WTC11 (cell line): ENCODE measurements around the gene MUC4. TPM values are rescaled to one million over a fixed set of nuclear protein-coding genes. Genes with fewer than 3 reads are reported as not detected.
A peak's percentile ranks its signal among the peaks of the same experiment; 100 is the strongest.

Source experiments
- ATAC-seq: fragments of 200-7000 bp; cut with Tn5 transposase; 2 replicates; pipeline ENCODE4 v1.10.0; 2021; ENCODE audit warnings: mild to moderate bottlenecking, moderate library complexity
- CTCF ChIA-PET: fragments of 300-600 bp; sonication (Branson Sonifier 250); formaldehyde crosslinking; loops from one replicate; lab custom pipeline; 2021; ENCODE audit warnings: antibody characterized with exemption; lab: Charles Lee
- POLR2A ChIA-PET: fragments of 350-600 bp; sonication (Branson Sonifier 250); formaldehyde crosslinking; loops from one replicate; lab custom pipeline; 2021; ENCODE audit warnings: antibody characterized with exemption; lab: Charles Lee
- DNase-seq: peaks from one replicate; pipeline ENCODE4 v3.0.0; 2021; ENCODE audit warnings: low spot score
- H3K27ac Mint-ChIP-seq: 2 replicates; pipeline ENCODE4 v1.8.0; 2021; ENCODE audit warnings: mixed read lengths
- H3K27me3 Mint-ChIP-seq: 2 replicates; pipeline ENCODE4 v1.8.0; 2021; ENCODE audit warnings: low read depth, mild to moderate bottlenecking, moderate library complexity, mixed read lengths
- H3K36me3 Mint-ChIP-seq: 2 replicates; pipeline ENCODE4 v1.8.0; 2021; ENCODE audit warnings: mixed read lengths
- H3K4me1 Mint-ChIP-seq: 2 replicates; pipeline ENCODE4 v1.8.0; 2022; ENCODE audit warnings: mixed read lengths
- H3K4me3 Mint-ChIP-seq: 2 replicates; pipeline ENCODE4 v1.8.0; 2021; ENCODE audit warnings: mild to moderate bottlenecking, moderate library complexity, mixed read lengths
- H3K9me3 Mint-ChIP-seq: 2 replicates; pipeline ENCODE4 v1.8.0; 2021; ENCODE audit warnings: mixed read lengths
- CREB1 ChIP-seq: sonication (generic); formaldehyde crosslinking; IDR thresholded peaks from 2 replicates; pipeline ENCODE4 v1.8.0; 2023; ENCODE audit warnings: mild to moderate bottlenecking, missing genetic modification reagents
- CREM ChIP-seq: sonication (generic); formaldehyde crosslinking; IDR thresholded peaks from 2 replicates; pipeline ENCODE4 v1.8.1; 2022; ENCODE audit warnings: mild to moderate bottlenecking, missing genetic modification reagents, moderate library complexity
- E2F1 ChIP-seq: sonication (generic); formaldehyde crosslinking; IDR thresholded peaks from 2 replicates; pipeline ENCODE4 v1.8.0; 2022; ENCODE audit warnings: mild to moderate bottlenecking, missing genetic modification reagents
- ELF4 ChIP-seq: sonication (generic); formaldehyde crosslinking; IDR thresholded peaks from 2 replicates; pipeline ENCODE4 v1.8.1; 2022; ENCODE audit warnings: low read depth, mild to moderate bottlenecking, moderate library complexity, missing genetic modification reagents
- FOXP4 ChIP-seq: sonication (generic); formaldehyde crosslinking; IDR thresholded peaks from 2 replicates; pipeline ENCODE4 v1.8.0; 2022; ENCODE audit warnings: mild to moderate bottlenecking, missing genetic modification reagents
- GABPB1 ChIP-seq: sonication (generic); formaldehyde crosslinking; IDR thresholded peaks from 2 replicates; pipeline ENCODE4 v1.8.1; 2023; ENCODE audit warnings: mild to moderate bottlenecking, missing genetic modification reagents
- MXD4 ChIP-seq: fragments of 250-450 bp; sonication (Bioruptor Pico); IDR thresholded peaks from 2 replicates; pipeline ENCODE4 v1.8.0; 2021; ENCODE audit warnings: mild to moderate bottlenecking, moderate library complexity, borderline replicate concordance
- NFATC4 ChIP-seq: fragments of 250-450 bp; sonication (Bioruptor Pico); IDR thresholded peaks from 2 replicates; pipeline ENCODE4 v1.9.0; 2021; ENCODE audit warnings: mild to moderate bottlenecking
- OVOL2 ChIP-seq: fragments of 250-450 bp; sonication (Bioruptor Pico); IDR thresholded peaks from 2 replicates; pipeline ENCODE4 v1.9.0; 2021; ENCODE audit warnings: mild to moderate bottlenecking, borderline replicate concordance
- PRRX2 ChIP-seq: fragments of 250-450 bp; sonication (Bioruptor Pico); IDR thresholded peaks from 2 replicates; pipeline ENCODE4 v1.8.0; 2021; ENCODE audit warnings: mild to moderate bottlenecking
- RELA ChIP-seq: sonication (generic); formaldehyde crosslinking; IDR thresholded peaks from 2 replicates; pipeline ENCODE4 v1.8.1; 2022; ENCODE audit warnings: missing genetic modification reagents, mild to moderate bottlenecking, borderline replicate concordance
- SMAD3 ChIP-seq: sonication (generic); formaldehyde crosslinking; IDR thresholded peaks from 2 replicates; pipeline ENCODE4 v1.8.0; 2022; ENCODE audit warnings: missing genetic modification reagents, mild to moderate bottlenecking, borderline replicate concordance
- SMAD4 ChIP-seq: sonication (generic); formaldehyde crosslinking; IDR thresholded peaks from 2 replicates; pipeline ENCODE4 v1.8.0; 2022; ENCODE audit warnings: mild to moderate bottlenecking, missing genetic modification reagents
- SOX15 ChIP-seq: fragments of 250-450 bp; sonication (Bioruptor Pico); IDR thresholded peaks from 2 replicates; pipeline ENCODE4 v1.9.0; 2021; ENCODE audit warnings: mild to moderate bottlenecking
- SP1 ChIP-seq: sonication (generic); formaldehyde crosslinking; conservative IDR thresholded peaks from 2 replicates; pipeline ENCODE4 v1.8.1; 2022; ENCODE audit warnings: missing genetic modification reagents
- USF1 ChIP-seq: sonication (generic); formaldehyde crosslinking; IDR thresholded peaks from 2 replicates; pipeline ENCODE4 v1.8.0; 2022; ENCODE audit warnings: mild to moderate bottlenecking, missing genetic modification reagents
- ZNF121 ChIP-seq: sonication (generic); formaldehyde crosslinking; IDR thresholded peaks from 2 replicates; pipeline ENCODE4 v1.8.0; 2023; ENCODE audit warnings: missing genetic modification reagents
- ZNF138 ChIP-seq: sonication (generic); formaldehyde crosslinking; conservative IDR thresholded peaks from 2 replicates; pipeline ENCODE4 v1.8.1; 2022; ENCODE audit warnings: mild to moderate bottlenecking, moderate library complexity, missing genetic modification reagents
- ZNF232 ChIP-seq: sonication (generic); formaldehyde crosslinking; IDR thresholded peaks from 2 replicates; pipeline ENCODE4 v1.8.0; 2022; ENCODE audit warnings: mild to moderate bottlenecking, missing genetic modification reagents
- ZNF512 ChIP-seq: sonication (generic); formaldehyde crosslinking; IDR thresholded peaks from 2 replicates; pipeline ENCODE4 v1.8.1; 2022; ENCODE audit warnings: missing genetic modification reagents, borderline replicate concordance
- ZNF532 ChIP-seq: fragments of 250-450 bp; sonication (Bioruptor Pico); IDR thresholded peaks from 2 replicates; pipeline ENCODE4 v1.9.0; 2021; ENCODE audit warnings: mild to moderate bottlenecking, borderline replicate concordance
- ZNF671 ChIP-seq: fragments of 250-450 bp; sonication (Bioruptor Pico); IDR thresholded peaks from 2 replicates; pipeline ENCODE4 v1.8.0; 2021; ENCODE audit warnings: mild to moderate bottlenecking
- total RNA-seq: library from RNA; stranded (reverse); gene quantifications from 3 replicates; pipeline ENCODE4 v1.2.3, GENCODE V29; 2021

The MUC4 gene
- total RNA-seq, 1 experiment from 2014 or later: 2.1 TPM

- ChIA-PET POLR2A (no interaction called here), CTCF (interaction anchor here (0.7 to 8.2 kb wide), 3 partner anchors 9 to 106 kb away, joined by 3 to 167 read pairs (median 7); no protein-coding TSS in a partner anchor)
- Mint-ChIP-seq H3K27me3 (0 out of 2 replicates have a peak, but pooled peaks cover 4% of the 10 kb centered on the region), H3K36me3 (no peaks in the 10 kb centered on the region), H3K4me1 (peaks cover 10% of the 10 kb centered on the region), H3K9me3 (no peaks in the 10 kb centered on the region), H3K4me3 (no peak overlapping the region), H3K27ac (no peak overlapping the region)
- no peak for TF ChIP-seq ZNF532 (CRISPR knock-in tag)
- no peak for TF ChIP-seq PRRX2 (CRISPR knock-in tag)
- no peak for TF ChIP-seq ZNF512 (CRISPR knock-in tag)
- TF ChIP-seq OVOL2: no peak
- TF ChIP-seq SMAD4: no peak
- no peak for TF ChIP-seq NFATC4 (CRISPR knock-in tag)
- TF ChIP-seq ZNF121: no peak
- TF ChIP-seq SP1 (CRISPR knock-in tag): no peak
- ATAC-seq (peak; percentile 16), DNase-seq (no peak)
Measured at GRCh38 chr3:195853996-195854395, 42.3 kb upstream of the MUC4 start.

- H3K27me3 Mint-ChIP-seq: 0 out of 2 replicates have a peak, but pooled peaks cover 4% of the 10 kb centered on the region
- H3K4me1 Mint-ChIP-seq: peaks cover 12% of the 10 kb centered on the region
- no peak for DNase-seq
- no peak overlapping the region for H3K27ac Mint-ChIP-seq
- no peaks in the 10 kb centered on the region for H3K36me3 Mint-ChIP-seq
- CTCF ChIA-PET: interaction anchor here (0.6 to 8.2 kb wide), 7 partner anchors 33 to 156 kb away, joined by 3 to 167 read pairs (median 4); no protein-coding TSS in a partner anchor
- H3K9me3 Mint-ChIP-seq: no peaks in the 10 kb centered on the region
- no peak for ATAC-seq
- no peak overlapping the region for H3K4me3 Mint-ChIP-seq
- TF ChIP-seq CREM (CRISPR knock-in tag) (no peak), SMAD3 (no peak), CREB1 (CRISPR knock-in tag) (no peak), ZNF232 (CRISPR knock-in tag) (no peak), ELF4 (CRISPR knock-in tag) (no peak), MXD4 (no peak), GABPB1 (CRISPR knock-in tag) (no peak), FOXP4 (no peak), E2F1 (CRISPR knock-in tag) (no peak), ZNF138 (CRISPR knock-in tag) (no peak), USF1 (CRISPR knock-in tag) (no peak), ZNF671 (no peak), RELA (CRISPR knock-in tag) (no peak), SOX15 (CRISPR knock-in tag) (no peak)
- POLR2A ChIA-PET: no interaction called here
Measured at GRCh38 chr3:195853036-195853435, 41.3 kb upstream of the MUC4 start.
